Mesothelial cell of epicardium (in vitro differentiated cells): ENCODE data around the gene HIRIP3. TPM values are rescaled to one million over a fixed set of nuclear protein-coding genes. Genes with fewer than 3 reads are reported as not detected.
"Not testable (repeated sequence)": the region's sequence is repeated elsewhere in the genome, so short reads cannot be mapped to it uniquely, and the experiment has no call there.

ENCODE experiments used
- DNase-seq, 2 experiments: peaks; one replicate each; pipeline ENCODE4 v3.0.0; 2021; ENCODE audit warnings: low spot score in 2 of 2; ENCODE audit not compliant: unreplicated experiment in 2 of 2
- H3K27ac Mint-ChIP-seq: 2 replicates; pipeline ENCODE4 v1.8.0; 2021; ENCODE audit warnings: mixed read lengths
- H3K27me3 Mint-ChIP-seq: 2 replicates; pipeline ENCODE4 v1.8.0; 2021; ENCODE audit warnings: low read depth, mixed read lengths
- H3K36me3 Mint-ChIP-seq: 2 replicates; pipeline ENCODE4 v1.8.0; 2021; ENCODE audit warnings: mixed read lengths
- H3K4me1 Mint-ChIP-seq: 2 replicates; pipeline ENCODE4 v1.8.0; 2021; ENCODE audit warnings: mixed read lengths
- H3K4me3 Mint-ChIP-seq: 2 replicates; pipeline ENCODE4 v1.8.0; 2021; ENCODE audit warnings: mild to moderate bottlenecking, moderate library complexity, mixed read lengths
- H3K9me3 Mint-ChIP-seq: 2 replicates; pipeline ENCODE4 v1.8.0; 2021; ENCODE audit warnings: mixed read lengths
- total RNA-seq: library from RNA; stranded (reverse); gene quantifications from 3 replicates; pipeline ENCODE4 v1.2.1, GENCODE V29; 2021
- TF ChIP-seq, protein P1 (sequence below): fragments of 200-600 bp; sonication (generic); IDR thresholded peaks from one replicate; pipeline ENCODE4 v1.5.0; 2021; ENCODE audit warnings: antibody characterized with exemption; ENCODE audit not compliant: unreplicated experiment

HIRIP3 gene
- total RNA-seq, 1 donor from 2014 or later: 9.7 TPM

DNA sequence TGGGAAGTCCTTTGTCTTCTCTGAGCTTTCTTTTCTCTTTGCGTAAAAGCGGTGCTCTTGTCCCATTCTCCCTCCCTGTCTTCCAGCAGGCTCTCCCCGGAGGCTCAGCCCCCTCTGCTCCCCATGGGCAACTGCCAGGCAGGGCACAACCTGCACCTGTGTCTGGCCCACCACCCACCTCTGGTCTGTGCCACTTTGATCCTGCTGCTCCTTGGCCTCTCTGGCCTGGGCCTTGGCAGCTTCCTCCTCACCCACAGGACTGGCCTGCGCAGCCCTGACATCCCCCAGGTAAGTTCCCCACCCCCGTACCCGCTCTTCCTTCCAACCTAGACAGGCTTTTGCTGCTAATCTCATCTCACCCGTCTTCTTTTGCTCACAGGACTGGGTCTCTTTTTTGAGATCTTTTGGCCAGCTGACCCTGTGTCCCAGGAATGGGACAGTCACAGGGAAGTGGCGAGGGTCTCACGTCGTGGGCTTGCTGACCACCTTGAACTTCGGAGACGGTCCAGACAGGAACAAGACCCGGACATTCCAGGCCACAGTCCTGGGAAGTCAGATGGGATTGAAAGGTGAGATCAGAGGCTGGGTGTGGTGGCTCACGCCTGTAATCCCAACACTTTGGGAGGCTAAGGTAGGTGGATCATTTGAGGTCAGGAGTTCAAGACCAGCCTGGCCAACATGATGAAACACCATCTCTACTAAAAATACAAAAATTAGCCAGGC is 32.2 kb downstream of the HIRIP3 start:
- Mint-ChIP-seq H3K27ac (peak overlapping the region; percentile 97), H3K9me3 (no peaks in the 10 kb centered on the region), H3K4me3 (peak overlapping the region; percentile 84), H3K4me1 (peaks cover 12% of the 10 kb centered on the region), H3K36me3 (peaks cover 10% of the 10 kb centered on the region), H3K27me3 (no peaks in the 10 kb centered on the region)
- TF ChIP-seq, protein P1, sequence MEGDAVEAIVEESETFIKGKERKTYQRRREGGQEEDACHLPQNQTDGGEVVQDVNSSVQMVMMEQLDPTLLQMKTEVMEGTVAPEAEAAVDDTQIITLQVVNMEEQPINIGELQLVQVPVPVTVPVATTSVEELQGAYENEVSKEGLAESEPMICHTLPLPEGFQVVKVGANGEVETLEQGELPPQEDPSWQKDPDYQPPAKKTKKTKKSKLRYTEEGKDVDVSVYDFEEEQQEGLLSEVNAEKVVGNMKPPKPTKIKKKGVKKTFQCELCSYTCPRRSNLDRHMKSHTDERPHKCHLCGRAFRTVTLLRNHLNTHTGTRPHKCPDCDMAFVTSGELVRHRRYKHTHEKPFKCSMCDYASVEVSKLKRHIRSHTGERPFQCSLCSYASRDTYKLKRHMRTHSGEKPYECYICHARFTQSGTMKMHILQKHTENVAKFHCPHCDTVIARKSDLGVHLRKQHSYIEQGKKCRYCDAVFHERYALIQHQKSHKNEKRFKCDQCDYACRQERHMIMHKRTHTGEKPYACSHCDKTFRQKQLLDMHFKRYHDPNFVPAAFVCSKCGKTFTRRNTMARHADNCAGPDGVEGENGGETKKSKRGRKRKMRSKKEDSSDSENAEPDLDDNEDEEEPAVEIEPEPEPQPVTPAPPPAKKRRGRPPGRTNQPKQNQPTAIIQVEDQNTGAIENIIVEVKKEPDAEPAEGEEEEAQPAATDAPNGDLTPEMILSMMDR: no peak
- DNase-seq: no peak

GRCh38 chr16:29962344-29962994 is 32.9 kb downstream of the HIRIP3 start:
- DNase-seq: no peak
- H3K4me3 Mint-ChIP-seq: peak overlapping the region; percentile 84
- TF ChIP-seq, protein P1: no peak
- no peaks in the 10 kb centered on the region for H3K27me3 Mint-ChIP-seq
- H3K4me1 Mint-ChIP-seq: peaks cover 12% of the 10 kb centered on the region
- H3K36me3 Mint-ChIP-seq: peaks cover 9% of the 10 kb centered on the region
- H3K9me3 Mint-ChIP-seq: no peaks in the 10 kb centered on the region
- H3K27ac Mint-ChIP-seq: peak overlapping the region; percentile 97

GRCh38 chr16:29961479-29962343 is 33.7 kb downstream of the HIRIP3 start, which contains the start of gene TMEM219:
Gene TMEM219 (plus strand): TSS chr16:29962079. CDS start chr16:29963144, 1,065 bp downstream.
- peak; percentile 91 to 95 for DNase-seq
- Mint-ChIP-seq H3K4me1 (peaks cover 12% of the 10 kb centered on the region), H3K4me3 (peak within 1 kb of the TSS; percentile 84), H3K27ac (peak within 1 kb of the TSS; percentile 97), H3K27me3 (no peaks in the 10 kb centered on the region), H3K9me3 (no peaks in the 10 kb centered on the region), H3K36me3 (peaks cover 9% of the 10 kb centered on the region)
- TF ChIP-seq, protein P1: peak; percentile 36

DNA sequence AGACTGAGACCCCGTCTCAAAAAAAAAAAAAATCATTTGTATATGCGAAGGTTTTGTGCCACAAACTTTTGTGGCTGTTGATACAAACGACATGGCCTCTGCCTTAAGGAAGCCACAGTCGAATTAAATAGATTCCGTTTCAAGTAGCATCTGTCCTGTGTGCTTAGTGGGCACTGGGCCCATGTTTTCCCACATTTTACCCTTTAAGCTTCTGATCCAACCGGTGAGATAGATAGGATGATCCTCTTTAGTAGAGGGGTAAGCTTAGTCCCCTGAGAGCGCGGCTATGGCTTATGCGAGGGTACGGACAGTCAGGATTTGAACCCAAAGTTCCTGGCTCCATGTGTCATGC is 34.3 kb downstream of the HIRIP3 start:
- Mint-ChIP-seq H3K27me3 (no peaks in the 10 kb centered on the region), H3K4me3 (peak overlapping the region; percentile 75), H3K9me3 (no peaks in the 10 kb centered on the region), H3K27ac (peak overlapping the region; percentile 80), H3K4me1 (peaks cover 12% of the 10 kb centered on the region), H3K36me3 (peaks cover 8% of the 10 kb centered on the region)
- no peak for DNase-seq
- TF ChIP-seq, protein P1: no peak

- H3K27me3 Mint-ChIP-seq, H3K4me3 Mint-ChIP-seq, H3K27ac Mint-ChIP-seq, H3K9me3 Mint-ChIP-seq, H3K36me3 Mint-ChIP-seq, DNase-seq: not testable (repeated sequence)
- H3K4me1 Mint-ChIP-seq: peaks cover 12% of the 10 kb centered on the region
These were observed 35.6 kb downstream of the HIRIP3 start for GRCh38 chr16:29959821-29960220.
